ENCODE results near the gene CCDC88C. TPM values are rescaled to one million over a fixed set of nuclear protein-coding genes. Genes with fewer than 3 reads are reported as not detected.

CCDC88C gene
- polyA plus RNA-seq, 3 donors: 39.2 to 49.7 (median 44.4) TPM

DNA sequence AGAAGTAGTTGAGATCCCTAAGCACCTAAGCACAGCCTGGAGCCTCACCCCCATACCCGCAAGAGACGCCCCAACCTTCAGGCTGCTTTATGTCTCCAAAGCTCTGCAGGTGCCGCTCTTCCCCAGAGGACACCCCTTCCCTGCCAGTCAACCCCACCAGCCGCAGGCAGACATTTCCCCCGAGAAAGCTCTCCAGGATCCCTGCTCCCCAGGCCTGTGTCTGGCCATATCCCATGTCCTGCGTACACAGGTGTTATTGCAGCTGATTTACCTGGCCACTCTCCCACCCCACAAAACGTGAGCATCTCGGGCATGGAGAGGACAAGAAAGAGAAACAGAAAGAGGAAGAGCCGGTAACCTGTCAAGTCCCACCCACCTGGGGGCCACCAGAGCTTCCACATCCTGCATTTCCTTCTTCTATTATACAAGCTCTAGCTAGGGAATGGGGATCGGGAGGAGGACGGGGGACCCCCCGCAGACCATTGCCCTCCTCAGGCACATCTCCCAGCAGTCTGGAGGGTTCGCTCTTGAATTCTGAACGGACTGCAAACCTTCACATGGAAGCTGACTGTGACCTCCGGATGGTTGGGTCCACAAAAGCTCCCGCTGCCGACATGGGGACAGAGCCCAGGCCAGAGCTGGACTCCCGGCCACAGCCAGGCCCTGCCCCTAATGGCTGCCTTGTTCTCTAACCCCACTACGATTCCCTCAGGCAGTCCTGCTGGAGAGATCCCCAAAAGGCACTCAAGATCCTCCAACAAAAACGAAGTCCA, 17.6 kb downstream of the CCDC88C start:
- no peak for DNase-seq

DNA sequence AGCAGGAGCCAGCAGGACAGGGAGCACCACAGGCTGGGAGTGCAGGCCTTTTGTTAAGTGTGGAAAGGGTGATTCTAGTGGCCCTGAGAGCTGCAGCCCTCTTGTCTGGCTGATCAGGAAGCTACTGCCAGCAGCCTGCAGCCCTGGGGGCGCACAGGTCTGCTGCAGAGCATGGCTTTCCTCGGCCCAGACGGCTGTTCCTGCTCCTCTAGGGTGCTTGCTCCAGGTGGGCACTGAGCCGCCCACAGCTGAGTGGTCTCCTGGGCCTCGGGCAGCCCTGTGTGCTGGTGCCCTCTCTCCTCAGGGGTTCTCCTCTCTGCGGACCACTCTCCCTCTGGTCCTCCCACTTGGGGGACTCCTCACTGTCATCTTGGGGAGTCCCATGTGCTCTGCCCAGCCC, 18.9 kb downstream of the CCDC88C start:
- DNase-seq: no peak

DNA sequence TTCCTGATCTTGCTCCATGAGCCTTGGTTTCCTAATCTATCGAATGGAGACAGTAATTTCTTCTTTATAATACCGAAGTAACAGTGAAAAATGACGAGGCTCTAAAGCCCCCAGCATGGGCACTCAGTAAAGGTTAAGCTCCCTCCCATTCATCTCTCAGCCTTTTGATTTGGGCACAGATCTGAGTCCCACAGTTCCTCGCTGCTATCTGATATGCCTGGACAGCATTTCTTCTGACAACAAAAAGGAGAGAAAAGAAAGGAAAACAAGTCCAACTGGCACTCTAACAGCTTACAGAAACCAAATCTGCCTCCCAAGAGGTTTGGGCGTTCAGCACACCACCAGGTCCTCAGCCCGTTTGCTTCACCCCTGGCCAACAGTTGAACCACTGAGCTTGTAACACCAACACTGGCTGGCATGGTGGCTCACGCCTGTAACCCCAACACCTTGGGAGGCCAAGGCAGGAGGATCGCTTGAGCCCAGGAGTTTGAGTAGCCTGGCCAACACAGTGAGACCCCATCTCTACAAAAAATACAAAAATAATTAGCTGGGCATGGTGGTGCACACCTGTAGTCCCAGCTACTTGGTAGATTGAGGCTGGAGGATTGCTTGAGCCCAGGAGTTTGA, 19.5 kb downstream of the CCDC88C start:
- DNase-seq: no peak

DNA sequence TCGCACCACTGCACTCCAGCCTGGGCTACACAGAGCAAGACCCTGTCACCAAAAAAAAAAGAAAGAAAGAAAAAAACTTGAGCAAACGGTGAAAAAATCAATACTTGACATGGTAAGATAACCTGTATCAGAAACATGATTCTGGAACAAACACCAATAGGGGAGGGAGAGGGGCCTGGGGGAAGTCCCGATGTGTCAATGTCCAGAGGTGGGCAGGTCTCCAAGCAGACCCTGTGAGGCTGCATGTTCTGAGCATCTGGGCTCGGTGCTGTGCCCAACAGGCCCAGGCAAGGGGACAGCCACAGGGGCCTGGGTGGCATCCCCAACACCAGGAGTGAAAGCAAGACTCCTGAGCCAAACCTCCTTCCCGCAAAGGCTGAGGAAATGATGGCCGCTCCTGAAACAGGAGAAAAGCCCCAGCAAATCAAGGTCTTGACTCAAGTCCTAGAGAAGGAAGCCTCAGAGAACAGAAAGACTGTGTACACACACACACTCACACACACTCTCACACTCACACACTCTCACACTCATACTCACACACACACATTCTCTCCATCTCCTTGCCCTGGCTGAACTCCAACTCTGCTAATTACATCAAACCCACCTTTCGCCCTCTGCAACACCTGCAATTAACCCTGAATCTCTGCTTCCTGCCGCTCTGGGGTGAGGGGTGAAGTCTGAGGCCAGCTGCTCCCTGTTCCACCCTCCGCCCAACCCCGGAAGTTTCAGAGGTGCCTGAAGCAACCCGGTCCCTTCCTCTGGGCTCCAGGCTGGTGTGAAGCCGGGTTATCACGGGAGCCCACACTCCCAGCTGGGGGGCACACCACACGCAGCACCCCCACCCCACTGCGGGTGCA, 20.4 kb downstream of the CCDC88C start:
- DNase-seq: no peak

DNA sequence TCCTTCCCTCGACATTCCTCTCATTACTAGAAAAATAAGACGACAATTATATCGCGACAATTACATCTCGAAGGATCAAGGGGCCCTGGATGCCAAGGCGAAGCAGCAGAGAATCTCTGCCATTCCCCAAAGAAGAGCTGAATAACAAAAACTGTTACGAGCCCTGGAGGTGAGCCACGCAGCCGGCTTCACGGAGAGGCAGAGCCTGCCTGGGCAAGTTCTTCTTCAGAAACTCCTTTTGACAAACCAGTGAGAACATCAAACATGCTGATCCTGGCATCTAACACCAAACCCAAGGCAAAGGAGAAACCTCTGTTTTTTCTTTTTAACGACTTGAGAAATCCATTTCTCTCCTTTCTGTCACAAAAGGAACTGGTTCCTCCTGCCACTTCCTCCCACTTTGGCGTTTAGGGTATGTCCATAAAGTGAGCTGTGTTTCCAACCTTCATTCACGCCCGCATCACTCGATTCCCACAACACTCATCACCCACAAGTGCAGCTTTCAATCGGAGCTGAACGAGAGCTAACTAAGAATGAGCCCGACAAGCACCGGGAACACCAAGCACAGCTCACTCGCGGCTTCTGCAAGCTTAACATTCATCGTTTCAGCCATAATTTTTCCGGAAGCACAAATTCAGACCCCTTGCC, 21.5 kb downstream of the CCDC88C start:
- DNase-seq: no peak

DNA sequence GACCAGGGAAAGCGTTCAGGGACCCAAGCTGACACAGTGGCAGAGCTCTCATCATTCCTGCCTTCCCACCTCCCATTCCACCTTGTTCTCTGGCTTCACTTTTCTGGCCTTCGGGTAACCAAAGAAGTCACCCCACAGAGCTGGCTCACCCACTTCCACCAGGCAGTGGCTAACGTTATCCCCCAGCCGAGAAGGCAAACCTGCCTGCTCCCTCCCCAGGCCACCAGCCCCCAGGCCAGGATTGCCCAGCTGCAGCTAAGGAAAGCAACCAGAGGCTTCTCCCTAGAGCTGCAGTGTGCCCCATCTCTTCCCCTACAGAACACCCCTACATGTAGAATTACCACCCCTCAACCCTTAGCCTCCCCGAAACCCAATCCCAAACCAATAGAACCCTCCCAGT, 22.2 kb downstream of the CCDC88C start:
- DNase-seq: no peak

DNA sequence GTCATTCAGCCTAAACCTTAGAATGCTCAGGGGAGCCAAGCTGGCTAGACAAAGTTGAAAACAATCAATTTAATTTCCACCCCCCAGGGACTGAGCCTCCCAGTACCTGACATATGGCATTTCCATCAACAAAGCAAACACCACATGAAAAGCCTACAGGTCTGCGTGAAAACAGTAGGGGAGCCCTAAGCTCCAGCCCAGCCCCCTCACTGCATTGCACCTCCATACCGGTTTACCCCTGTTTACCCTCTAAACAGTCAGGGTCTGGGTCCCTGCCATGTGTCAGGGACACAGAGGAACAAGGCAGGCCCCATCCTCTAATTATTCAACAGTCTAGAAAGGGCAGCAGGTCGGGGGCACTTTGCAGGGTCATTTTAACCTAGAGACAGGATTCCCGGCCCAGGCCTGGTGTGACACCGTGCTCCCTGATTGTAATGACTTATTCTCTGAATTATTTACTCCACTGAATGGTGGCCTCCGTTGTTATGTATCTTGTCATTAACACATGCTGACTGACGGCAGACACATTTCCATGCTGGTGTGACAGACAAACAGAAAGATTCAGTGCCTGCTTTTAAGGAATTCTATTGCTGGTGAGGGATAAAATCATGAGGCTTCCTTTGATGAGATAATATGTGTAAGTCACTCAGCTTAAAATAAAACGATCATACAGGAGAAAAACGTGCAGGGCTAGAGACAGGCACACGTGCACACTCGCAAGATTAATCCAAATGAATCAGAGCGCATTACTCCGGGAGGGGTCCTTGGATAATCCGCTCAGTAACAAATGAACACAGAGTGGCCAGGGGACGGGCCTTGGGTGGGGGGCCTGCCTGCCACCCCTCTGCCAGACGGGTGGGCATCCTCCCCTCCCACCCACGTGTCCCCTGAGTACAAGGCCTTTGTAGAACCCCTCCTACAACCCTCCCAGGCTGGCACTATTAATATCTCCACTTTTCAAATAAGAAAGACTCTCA, 23.2 kb downstream of the CCDC88C start:
- no peak for DNase-seq

DNA sequence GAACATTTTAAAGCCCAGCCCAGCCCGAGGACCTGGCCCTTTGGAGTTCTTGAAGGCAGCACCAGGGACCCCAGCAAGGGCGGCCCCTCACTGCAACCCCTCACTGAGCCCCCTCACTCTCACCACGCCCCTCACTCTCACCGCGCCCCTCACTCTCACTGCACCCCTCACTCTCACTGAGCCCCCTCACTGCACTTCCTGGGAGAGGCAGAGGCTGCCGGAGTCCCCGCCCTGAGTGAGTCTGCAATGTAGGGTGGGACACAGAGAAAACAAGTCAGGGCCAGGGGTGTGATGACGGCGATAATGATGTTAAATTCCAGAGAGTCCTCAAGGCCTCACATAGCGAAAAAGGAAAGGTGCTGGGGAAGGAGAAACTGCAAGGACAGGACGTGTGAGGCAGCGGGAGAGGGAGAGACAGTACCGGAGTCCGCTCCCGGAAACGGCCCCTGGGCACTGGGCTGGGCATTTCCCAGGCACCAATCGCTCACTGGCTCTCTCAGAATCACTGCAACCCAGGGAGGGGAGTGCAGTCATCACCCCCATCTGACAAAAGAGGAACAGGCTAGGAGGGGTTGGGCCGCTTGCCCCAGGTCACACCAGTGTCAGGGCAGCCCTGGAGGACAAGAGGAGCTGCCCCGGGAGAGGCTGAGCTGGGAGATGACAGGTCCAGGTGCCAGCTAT, 24.9 kb downstream of the CCDC88C start:
- no peak for DNase-seq

DNA sequence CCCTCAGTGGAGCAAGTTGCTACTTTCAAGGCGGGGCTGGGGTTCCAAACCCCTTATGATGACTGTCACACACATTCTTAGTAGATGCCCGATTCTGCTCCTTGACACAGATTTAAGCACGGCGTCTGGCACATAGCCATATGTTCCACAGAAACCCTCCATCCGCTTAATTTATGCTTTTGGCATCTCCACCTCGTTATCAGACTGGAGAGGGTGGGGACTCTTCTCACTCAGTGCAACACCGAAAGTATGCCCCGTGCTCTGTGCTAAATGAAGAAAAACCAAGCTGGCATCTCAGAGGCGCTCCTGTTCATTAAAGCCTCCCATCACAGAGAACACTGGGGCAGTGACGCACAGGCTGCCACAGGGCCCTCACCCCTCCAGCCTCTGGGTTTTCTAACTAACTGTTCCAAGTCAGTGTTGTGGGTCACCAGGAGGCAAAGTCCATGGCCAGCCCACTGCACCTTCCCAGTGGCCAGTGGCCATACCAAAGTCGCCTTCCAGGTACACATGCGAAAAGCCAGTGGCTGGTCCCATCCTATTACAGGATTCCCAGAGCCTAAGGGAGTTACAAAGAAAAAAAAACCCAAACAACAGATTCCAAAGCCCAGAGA, 27.3 kb downstream of the CCDC88C start:
- no peak for DNase-seq

DNA sequence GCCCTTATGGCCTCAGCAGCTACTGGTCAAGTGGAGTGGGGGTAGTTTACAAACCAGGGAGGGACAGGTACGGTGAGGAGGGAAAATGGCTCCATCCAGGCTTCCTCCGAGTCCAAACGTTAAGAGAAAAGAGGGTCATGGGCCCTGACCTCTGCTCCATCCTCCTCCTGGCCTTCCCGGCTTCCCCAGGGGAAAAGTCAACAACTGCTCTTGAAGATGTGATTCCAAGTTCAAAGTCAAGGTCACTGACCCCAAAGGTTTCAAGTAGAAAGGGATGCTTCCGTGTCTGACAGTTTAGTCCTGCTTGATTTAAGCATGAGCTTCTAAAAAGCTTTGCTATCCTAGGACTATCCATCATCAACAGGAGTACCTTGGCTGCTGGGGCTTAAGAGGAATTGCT, 28.5 kb downstream of the CCDC88C start:
- DNase-seq: no peak

DNA sequence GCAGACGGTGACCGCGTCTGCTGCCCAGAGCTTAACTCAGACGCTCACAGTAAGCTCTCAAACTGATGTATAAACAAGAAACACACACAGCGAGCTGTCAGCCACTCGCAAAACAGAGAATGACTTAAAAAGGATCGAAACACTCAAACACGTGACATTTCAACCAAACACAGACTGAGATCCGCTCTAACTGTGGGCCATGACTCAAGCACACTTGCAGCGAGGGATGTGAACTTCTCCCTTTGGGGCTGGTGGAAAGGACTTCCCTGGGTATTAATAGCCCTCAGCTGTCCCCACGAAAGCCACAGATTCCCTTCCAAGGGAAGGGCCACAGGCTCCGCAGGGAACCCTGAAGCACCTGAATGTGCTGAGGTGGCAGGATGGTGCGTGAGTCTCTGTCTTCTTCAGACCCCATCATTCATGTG, 29.1 kb downstream of the CCDC88C start:
- no peak for DNase-seq

DNA sequence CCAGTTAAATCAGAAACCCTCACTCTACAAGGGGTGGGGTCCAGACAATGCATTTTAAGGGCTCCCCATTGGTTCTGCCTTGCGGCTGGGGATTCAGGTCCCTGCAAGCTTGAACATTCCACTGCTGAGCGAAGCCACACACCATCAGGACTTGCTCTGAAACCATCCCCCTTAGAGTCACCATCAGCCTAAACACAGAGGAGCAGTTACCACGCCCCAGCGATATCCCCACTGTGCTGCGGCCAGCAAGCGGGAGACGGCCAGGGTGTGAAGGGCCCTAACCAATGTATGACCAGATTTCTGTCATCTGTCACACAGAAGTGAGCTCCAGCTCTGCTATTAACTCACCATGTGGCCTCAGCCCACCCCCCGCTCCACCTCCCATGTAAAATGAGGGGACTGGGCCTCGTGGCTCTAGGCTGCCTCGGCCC, 29.7 kb downstream of the CCDC88C start:
- no peak for DNase-seq

DNA sequence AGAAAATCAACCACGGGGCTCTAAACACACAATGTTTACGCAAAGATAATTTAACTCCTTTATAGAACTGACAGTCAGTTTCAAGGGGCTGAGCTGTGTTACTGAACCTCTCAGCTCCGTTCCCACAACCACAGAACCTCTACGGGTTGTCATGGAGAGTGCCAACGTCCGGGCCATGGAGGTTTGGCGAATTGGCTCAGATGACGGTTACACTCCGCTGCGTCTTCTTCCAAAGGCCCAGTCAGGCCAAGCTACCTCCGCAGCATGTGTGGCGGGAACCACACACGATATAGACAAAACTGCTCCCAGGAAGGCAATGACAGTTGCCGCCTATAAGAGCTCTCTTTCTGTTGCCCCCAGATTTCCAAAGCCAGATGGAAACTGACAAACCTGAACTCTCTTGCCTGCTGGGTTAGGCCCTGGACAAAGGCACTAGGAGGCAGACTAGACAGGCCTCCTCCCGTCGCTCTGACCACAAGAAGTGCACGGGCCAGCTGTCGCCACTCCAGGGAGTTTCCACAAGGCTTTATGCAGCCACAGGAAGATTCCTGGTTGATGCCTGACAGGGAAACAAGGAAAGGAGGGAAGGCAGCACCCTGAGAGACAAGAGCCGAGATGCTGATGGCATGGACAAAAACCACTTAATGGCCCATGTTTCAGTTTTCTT, 30.3 kb downstream of the CCDC88C start:
- no peak for DNase-seq

DNA sequence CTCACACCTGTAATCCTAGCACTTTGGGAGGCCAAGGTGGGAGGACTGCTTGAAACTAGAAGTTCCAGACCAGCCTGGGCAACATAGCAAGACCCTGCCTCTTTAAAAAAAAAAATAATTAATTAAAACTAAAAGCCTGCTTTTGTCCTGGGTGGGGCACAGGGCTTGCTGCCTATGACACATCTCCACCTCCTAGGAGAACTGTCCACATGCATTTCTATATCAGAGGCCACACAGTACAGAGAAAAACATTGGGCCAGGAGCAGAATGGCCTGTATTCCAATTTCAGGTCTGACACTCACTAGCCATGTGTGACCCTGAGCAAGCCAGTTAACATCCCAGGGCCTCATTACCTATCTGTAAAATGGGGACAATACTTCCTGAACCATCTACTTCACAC, 31.9 kb downstream of the CCDC88C start:
- DNase-seq: no peak

DNA sequence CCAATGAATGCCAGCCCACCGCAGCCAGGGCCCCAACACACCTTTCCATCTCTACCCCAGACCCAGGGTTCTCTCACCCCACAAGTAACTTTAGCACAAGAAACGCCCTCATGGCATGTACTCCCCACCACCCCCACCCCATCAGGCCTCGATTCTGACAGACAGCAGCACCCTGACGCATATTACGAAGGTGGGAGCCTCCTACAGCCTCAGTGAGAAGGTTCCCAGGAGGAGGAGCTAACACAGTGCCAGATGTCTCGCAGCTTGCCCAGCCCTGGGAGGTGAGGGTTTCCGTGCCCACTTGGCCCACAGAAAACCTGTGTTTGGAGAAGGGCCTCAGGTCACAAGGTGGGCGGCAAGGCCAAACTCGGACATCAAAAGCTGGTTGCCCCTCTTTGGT, 32.4 kb downstream of the CCDC88C start:
- DNase-seq: no peak

DNA sequence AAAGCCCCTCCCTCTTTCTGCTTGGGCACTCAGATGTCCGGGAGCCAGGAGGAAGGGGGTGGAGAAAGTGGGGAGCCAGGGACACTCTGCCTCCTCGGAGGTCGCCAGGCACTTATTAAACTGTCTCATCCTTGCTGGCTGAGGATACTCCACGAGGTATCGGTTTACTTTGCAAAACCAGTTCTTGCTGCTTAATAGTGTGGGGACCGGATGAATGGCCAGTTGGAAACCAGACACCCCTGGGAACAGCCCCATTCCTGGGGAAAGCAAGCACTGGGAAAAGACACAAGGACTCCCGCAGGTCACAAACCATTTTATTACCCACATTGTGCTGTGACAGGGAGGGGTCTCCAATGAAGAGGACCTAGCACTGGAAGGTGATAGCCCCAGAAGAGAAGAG, 34.2 kb downstream of the CCDC88C start:
- DNase-seq: peak; percentile 93

DNA sequence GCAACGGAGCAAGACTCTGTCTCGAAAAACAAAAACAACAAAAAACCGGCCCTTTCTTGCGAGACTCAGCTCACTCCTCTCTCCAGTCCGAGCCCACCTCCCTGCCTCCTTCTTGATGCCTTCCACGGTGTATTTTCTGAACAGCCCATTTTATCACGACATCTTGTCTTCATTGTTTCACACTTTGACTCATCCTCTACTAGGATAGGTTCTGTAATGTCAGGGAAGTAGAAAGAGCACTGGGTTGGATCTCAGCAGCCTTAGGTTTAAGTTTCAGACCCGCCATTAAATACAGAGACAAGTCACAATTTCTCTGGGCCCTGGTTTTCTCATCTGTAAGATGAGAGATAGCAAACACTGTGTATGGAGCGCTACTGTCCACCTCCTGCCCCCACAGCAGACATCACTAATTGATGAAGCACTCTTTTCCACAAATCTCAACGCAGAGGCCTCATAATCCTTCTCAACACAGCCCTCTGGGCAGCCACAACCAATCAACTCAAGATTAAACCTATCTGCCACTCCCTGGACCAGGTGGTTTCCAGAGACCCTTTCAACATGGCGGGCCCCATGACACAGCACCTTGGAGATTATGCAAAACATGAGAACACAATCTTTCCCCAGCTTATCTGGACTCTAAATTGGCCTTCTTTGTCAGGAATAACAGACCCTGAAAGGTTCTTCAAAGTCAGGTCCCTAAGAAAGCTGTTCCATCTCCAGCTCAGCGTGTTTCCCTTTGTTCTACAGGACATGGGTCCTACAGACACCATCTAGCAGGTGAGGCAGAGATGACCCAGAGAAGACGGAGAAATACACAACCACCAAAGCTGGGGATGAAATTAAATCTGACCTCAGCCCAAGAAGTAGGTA, 35.6 kb downstream of the CCDC88C start:
- DNase-seq: no peak

Measured in renal pelvis (tissue), 4 donors.